H1 (cell line): Measurements from ENCODE around the gene HIVEP3.

ENCODE experiments used
- CHD2 ChIP-seq: IDR thresholded peaks from 2 replicates; pipeline ENCODE4 v1.6.1; 2012; ENCODE audit warnings: low read length, improper control_type of control experiment
- CTCF ChIP-seq, 3 experiments: IDR thresholded peaks; 1 replicate in 2 of 3; 2 replicates in 1 of 3; pipeline versions ENCODE4 v1.5.1 to v1.6.1; 2011; ENCODE audit warnings: low read length in 3 of 3, mild to moderate bottlenecking in 3 of 3, inconsistent platforms in 2 of 3, low read depth in 1 of 3, moderate library complexity in 1 of 3; ENCODE audit not compliant: insufficient read depth in 1 of 3; ENCODE audit errors: control extremely low read depth in 1 of 3
- KDM1A ChIP-seq: fragments of 200-600, 300-600 bp; sonication (generic); IDR thresholded peaks from 2 replicates; pipeline ENCODE4 v1.7.1; 2016; ENCODE audit warnings: mild to moderate bottlenecking, low read length, borderline replicate concordance
- POLR2A ChIP-seq, 2 experiments: IDR thresholded peaks; 1 replicate in 1 of 2; 2 replicates in 1 of 2; pipeline ENCODE4 v1.6.1; 2011; ENCODE audit warnings: low read depth in 2 of 2, low read length in 2 of 2, mild to moderate bottlenecking in 2 of 2; ENCODE audit errors: control extremely low read depth in 1 of 2
- POLR2AphosphoS5 ChIP-seq: IDR thresholded peaks from 2 replicates; pipeline ENCODE4 v1.6.1; 2011; ENCODE audit warnings: low read depth, low read length
- SIN3A ChIP-seq, 2 experiments: IDR thresholded peaks in 1 of 2; conservative IDR thresholded peaks in 1 of 2; 2 replicates each; pipeline ENCODE4 v1.6.1; 2011 to 2012; ENCODE audit warnings: low read length in 2 of 2, improper control_type of control experiment in 1 of 2, low read depth in 1 of 2, mild to moderate bottlenecking in 1 of 2
- SIRT6 ChIP-seq: IDR thresholded peaks from one replicate; pipeline ENCODE4 v1.7.1; 2012; ENCODE audit warnings: low read length, inconsistent platforms
- YY1 ChIP-seq: IDR thresholded peaks from 2 replicates; pipeline ENCODE4 v1.6.1; 2011; ENCODE audit warnings: low read depth, mild to moderate bottlenecking, low read length

- TF ChIP-seq CHD2: no peak
- no peak for TF ChIP-seq POLR2AphosphoS5
- TF ChIP-seq SIN3A (conservative IDR thresholded peaks at IDR 0.05 in 1 of 2, IDR thresholded peaks at IDR 0.05 in 1 of 2; ENCODE audit: low read depth in 1 of 2, low read length in 2 of 2): no peak
- no peak for TF ChIP-seq POLR2A (IDR thresholded peaks at IDR 0.05; ENCODE audit: control extremely low read depth in 1 of 2, low read depth in 2 of 2, low read length in 2 of 2)
- TF ChIP-seq KDM1A: no peak
- no peak for TF ChIP-seq CTCF (IDR thresholded peaks at IDR 0.05; ENCODE audit: control extremely low read depth in 1 of 3, insufficient read depth in 1 of 3, low read depth in 1 of 3, low read length in 3 of 3)
- TF ChIP-seq SIRT6: no peak
- TF ChIP-seq YY1: no peak
Observed at GRCh38 chr1:41803656-41804055, 115.1 kb downstream of the HIVEP3 start.
